SU-DHL-6 (cell line): ENCODE data around the gene NBEA.

ENCODE experiments used
- H2AFZ ChIP-seq: fragments of 200-600 bp; sonication (generic); 2 replicates; pipeline ENCODE4 v1.6.1; 2014; ENCODE audit warnings: low read depth, mild to moderate bottlenecking, moderate library complexity, mixed read lengths, antibody characterized with exemption, low read length; ENCODE audit not compliant: severe bottlenecking
- H3F3A ChIP-seq: fragments of 200-600 bp; shearing (Covaris generic); 2 replicates; pipeline ENCODE4 v1.6.0; 2016; ENCODE audit warnings: antibody characterized with exemption, mild to moderate bottlenecking; ENCODE audit not compliant: insufficient read depth
- H3K27ac ChIP-seq: fragments of 200-600 bp; sonication (generic); 2 replicates; pipeline ENCODE4 v1.5.1; 2016; ENCODE audit warnings: low read depth, mild to moderate bottlenecking, low read length, moderate library complexity, mixed read lengths
- H3K27me3 ChIP-seq: fragments of 200-600 bp; sonication (generic), shearing (Covaris generic); 2 replicates; pipeline ENCODE4 v1.6.0; 2014; ENCODE audit warnings: mild to moderate bottlenecking, low read length
- H3K36me3 ChIP-seq: fragments of 200-600 bp; sonication (generic); 2 replicates; pipeline ENCODE4 v1.6.1; 2014; ENCODE audit warnings: mild to moderate bottlenecking, low read length, mixed read lengths
- H3K4me2 ChIP-seq: fragments of 300-600, 200-600 bp; shearing (Covaris generic), sonication (generic); 2 replicates; pipeline ENCODE4 v1.6.0; 2014; ENCODE audit warnings: low read length, low read depth, mild to moderate bottlenecking; ENCODE audit not compliant: poor library complexity, severe bottlenecking
- H3K4me3 ChIP-seq: fragments of 200-600 bp; sonication (generic); 2 replicates; pipeline ENCODE4 v1.5.1; 2014; ENCODE audit warnings: antibody characterized with exemption, low read length, mild to moderate bottlenecking, mixed read lengths; ENCODE audit not compliant: insufficient read depth, poor library complexity, severe bottlenecking
- H3K79me2 ChIP-seq: fragments of 200-600 bp; sonication (generic); 2 replicates; pipeline ENCODE4 v1.6.1; 2014; ENCODE audit warnings: mild to moderate bottlenecking, low read length, moderate library complexity; ENCODE audit not compliant: insufficient read depth
- H3K9ac ChIP-seq: fragments of 200-600 bp; sonication (generic); 2 replicates; pipeline ENCODE4 v1.7.0; 2014; ENCODE audit warnings: mild to moderate bottlenecking, low read length
- H3K9me2 ChIP-seq: fragments of 200-600 bp; sonication (generic); replicated peaks from 2 replicates; pipeline ENCODE4 v1.6.1; 2014; ENCODE audit warnings: low read length; ENCODE audit not compliant: insufficient read depth
- H3K9me3 ChIP-seq: fragments of 200-600 bp; sonication (generic); 2 replicates; pipeline ENCODE4 v1.6.1; 2014; ENCODE audit warnings: low read length, mixed read lengths; ENCODE audit not compliant: insufficient read depth
- H4K20me1 ChIP-seq: fragments of 200-600 bp; sonication (generic); 2 replicates; pipeline ENCODE4 v1.6.1; 2014; ENCODE audit warnings: low read depth, mild to moderate bottlenecking, antibody characterized with exemption, low read length, moderate library complexity, mixed read lengths
- CTCF ChIP-seq: fragments of 200-600 bp; sonication (generic); IDR thresholded peaks from one replicate; pipeline ENCODE4 v1.5.1; 2017; ENCODE audit warnings: antibody characterized with exemption, mild to moderate bottlenecking, low read length, moderate library complexity; ENCODE audit not compliant: insufficient read depth, poor library complexity, severe bottlenecking
- EZH2phosphoT487 ChIP-seq: fragments of 200-600 bp; sonication (generic), shearing (Covaris generic); conservative IDR thresholded peaks from 2 replicates; pipeline ENCODE4 v1.6.1; 2018; ENCODE audit warnings: mild to moderate bottlenecking, antibody characterized with exemption, low read length, moderate library complexity, mixed read lengths

Gene NBEA

GRCh38 chr13:35694031-35694430, 752.0 kb downstream of the NBEA start:
- TF ChIP-seq EZH2phosphoT487 (no peak), CTCF (no peak)
- no peaks in the 10 kb centered on the region for H3K9me3 ChIP-seq
- no peak overlapping the region for H3K4me2 ChIP-seq
- no peaks in the 10 kb centered on the region for H3F3A ChIP-seq
- no peak overlapping the region for H3K27ac ChIP-seq
- H3K4me3 ChIP-seq: no peak overlapping the region
- no peaks in the 10 kb centered on the region for H3K36me3 ChIP-seq
- no peaks in the 10 kb centered on the region for H3K27me3 ChIP-seq
- no peak overlapping the region for H3K9ac ChIP-seq
- H4K20me1 ChIP-seq: no peaks in the 10 kb centered on the region
- no peaks in the 10 kb centered on the region for H3K9me2 ChIP-seq
- H2AFZ ChIP-seq: no peak overlapping the region
- H3K79me2 ChIP-seq: no peaks in the 10 kb centered on the region

DNA sequence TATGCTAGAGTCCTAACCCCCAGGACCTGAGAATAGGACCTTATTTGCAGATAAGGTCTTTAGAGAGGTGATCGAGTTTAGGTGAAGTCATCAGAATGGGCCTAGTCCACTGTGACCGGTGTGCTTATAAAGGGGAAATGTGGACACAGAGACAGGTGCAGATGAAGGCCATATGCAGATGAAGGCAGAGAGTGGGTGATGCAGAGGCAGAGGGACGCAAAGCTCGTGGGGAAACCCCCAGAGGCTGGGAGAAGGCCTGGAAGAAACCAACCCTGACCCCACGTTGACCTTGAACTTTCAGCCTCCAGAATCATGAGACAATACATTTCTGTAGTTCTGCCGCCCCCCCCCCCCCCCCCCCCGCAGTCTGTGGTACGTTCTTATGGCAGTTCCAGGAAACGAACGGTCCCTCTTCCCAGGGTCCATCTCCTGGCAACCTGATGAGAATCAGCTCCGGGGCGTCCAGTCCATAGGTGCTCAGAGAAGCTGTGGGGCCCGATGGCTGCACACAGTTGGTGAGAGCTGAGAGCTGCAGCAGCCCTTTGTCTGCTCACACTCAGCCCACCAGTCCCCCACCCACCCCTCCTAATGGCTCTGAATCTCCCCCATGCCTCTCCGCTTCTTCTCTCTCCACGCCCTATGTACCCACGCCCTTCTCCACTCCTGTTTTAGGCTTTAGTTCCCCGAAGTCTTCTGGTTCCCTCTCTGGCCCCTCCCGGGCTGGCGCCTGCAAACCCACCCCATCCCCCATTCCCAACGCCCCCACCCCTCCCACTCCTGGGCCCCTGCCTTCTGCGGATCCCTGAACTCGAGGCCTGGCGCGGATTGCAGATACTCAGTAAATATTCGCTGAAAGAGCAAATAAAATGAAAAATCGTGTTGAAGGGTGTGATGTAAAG, 752.7 kb downstream of the NBEA start:
- H2AFZ ChIP-seq: no peak overlapping the region

GRCh38 chr13:35695448-35695770, 753.3 kb downstream of the NBEA start:
- H3K9me2 ChIP-seq: no peaks in the 10 kb centered on the region
- H3F3A ChIP-seq: no peaks in the 10 kb centered on the region
- no peak overlapping the region for H3K4me2 ChIP-seq
- H4K20me1 ChIP-seq: no peaks in the 10 kb centered on the region
- no peak overlapping the region for H3K27ac ChIP-seq
- no peak for TF ChIP-seq CTCF
- no peak for TF ChIP-seq EZH2phosphoT487
- no peaks in the 10 kb centered on the region for H3K9me3 ChIP-seq
- H3K79me2 ChIP-seq: no peaks in the 10 kb centered on the region
- H3K9ac ChIP-seq: no peak overlapping the region
- H2AFZ ChIP-seq: no peak overlapping the region
- no peaks in the 10 kb centered on the region for H3K27me3 ChIP-seq
- no peak overlapping the region for H3K4me3 ChIP-seq
- H3K36me3 ChIP-seq: no peaks in the 10 kb centered on the region

More for the DNA sequence above, 752.7 kb downstream of the NBEA start:
- Histone ChIP-seq H3K27me3 (no peaks in the 10 kb centered on the region), H4K20me1 (no peaks in the 10 kb centered on the region), H3K27ac (no peak overlapping the region), H3K9me3 (no peaks in the 10 kb centered on the region), H3K36me3 (no peaks in the 10 kb centered on the region), H3K79me2 (no peaks in the 10 kb centered on the region), H3K4me3 (no peak overlapping the region), H3K9me2 (no peaks in the 10 kb centered on the region), H3K4me2 (no peak overlapping the region), H3K9ac (no peak overlapping the region), H3F3A (no peaks in the 10 kb centered on the region)
- no peak for TF ChIP-seq EZH2phosphoT487
- no peak for TF ChIP-seq CTCF
